ENCODE measurements around the gene CTDSP1. TPM values are rescaled to one million over a fixed set of nuclear protein-coding genes. Genes with fewer than 3 reads are reported as not detected.

Gene CTDSP1
- total RNA-seq, 4 donors from 2014 or later, result 77.6 to 147 (median 93.7) TPM

DNA sequence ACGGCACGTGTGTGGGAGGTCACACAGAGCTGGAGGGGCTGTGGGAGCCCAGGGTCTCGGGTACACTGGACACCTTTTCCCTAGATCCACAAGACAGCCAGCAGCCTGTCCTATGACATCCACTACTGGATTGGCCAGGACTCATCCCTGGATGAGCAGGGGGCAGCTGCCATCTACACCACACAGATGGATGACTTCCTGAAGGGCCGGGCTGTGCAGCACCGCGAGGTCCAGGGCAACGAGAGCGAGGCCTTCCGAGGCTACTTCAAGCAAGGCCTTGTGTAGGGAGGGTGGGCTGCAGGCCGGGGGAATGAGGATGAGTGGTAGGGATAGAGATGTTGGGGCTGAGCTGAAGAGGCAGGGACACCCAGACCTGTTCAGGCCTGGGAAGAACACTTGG, 25.9 kb downstream of the CTDSP1 start:
- ATAC-seq (ENCODE audit: low FRiP score) (no peak), DNase-seq (ENCODE audit: low spot score) (no peak)
- TF ChIP-seq, protein P1, sequence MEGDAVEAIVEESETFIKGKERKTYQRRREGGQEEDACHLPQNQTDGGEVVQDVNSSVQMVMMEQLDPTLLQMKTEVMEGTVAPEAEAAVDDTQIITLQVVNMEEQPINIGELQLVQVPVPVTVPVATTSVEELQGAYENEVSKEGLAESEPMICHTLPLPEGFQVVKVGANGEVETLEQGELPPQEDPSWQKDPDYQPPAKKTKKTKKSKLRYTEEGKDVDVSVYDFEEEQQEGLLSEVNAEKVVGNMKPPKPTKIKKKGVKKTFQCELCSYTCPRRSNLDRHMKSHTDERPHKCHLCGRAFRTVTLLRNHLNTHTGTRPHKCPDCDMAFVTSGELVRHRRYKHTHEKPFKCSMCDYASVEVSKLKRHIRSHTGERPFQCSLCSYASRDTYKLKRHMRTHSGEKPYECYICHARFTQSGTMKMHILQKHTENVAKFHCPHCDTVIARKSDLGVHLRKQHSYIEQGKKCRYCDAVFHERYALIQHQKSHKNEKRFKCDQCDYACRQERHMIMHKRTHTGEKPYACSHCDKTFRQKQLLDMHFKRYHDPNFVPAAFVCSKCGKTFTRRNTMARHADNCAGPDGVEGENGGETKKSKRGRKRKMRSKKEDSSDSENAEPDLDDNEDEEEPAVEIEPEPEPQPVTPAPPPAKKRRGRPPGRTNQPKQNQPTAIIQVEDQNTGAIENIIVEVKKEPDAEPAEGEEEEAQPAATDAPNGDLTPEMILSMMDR (IDR thresholded peaks at IDR 0.05), result no peak

DNA sequence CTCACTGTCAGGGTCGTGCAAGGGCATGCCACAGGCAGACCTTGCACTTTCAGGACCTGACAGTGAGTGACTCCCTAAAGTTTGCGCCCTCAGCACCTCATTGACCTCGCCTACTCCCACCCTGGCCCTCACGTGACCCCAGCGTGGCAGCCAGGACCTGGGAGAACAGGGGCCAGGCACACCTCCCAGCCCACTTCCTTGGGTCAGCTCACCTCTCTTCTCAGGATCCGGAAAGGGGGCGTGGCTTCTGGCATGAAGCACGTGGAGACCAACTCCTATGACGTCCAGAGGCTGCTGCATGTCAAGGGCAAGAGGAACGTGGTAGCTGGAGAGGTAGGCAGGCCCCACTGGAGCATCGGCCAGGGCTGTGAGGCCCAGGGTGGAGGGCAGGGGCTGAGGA, 28.1 kb downstream of the CTDSP1 start:
- DNase-seq (ENCODE audit: low spot score) (no peak), ATAC-seq (ENCODE audit: low FRiP score) (no peak)
- TF ChIP-seq, protein P1 (IDR thresholded peaks at IDR 0.05), result no peak

DNA sequence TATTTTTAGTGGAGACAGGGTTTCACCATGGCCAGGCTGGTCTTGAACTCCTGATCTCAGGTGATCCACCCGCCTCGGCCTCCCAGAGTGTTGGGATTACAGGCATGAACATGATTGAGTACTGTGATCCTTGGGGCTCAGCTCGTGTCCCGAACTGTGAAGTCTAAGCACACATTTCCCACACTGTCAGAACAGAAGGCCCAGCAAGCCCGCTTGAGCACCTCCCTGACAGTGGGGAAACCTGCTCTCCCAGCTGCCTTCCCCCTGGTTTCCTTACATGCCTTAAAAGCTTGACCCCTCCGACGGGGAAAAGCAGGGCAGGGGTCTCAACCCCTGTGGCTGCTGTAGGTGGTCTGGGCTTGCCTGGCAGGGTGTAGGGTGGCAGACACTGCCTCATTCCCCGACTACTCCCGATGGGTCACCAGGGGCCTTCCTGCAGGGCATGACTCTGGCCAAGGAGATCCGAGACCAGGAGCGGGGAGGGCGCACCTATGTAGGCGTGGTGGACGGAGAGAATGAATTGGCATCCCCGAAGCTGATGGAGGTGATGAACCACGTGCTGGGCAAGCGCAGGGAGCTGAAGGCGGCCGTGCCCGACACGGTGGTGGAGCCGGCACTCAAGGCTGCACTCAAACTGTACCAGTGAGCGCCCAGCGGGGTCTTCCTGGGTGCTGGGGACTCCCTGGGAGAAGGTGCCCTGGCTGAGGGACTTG, 29.3 kb downstream of the CTDSP1 start:
- DNase-seq (ENCODE audit: low spot score), result no peak
- no peak for ATAC-seq (ENCODE audit: low FRiP score)
- TF ChIP-seq, protein P1 (IDR thresholded peaks at IDR 0.05), result no peak

DNA sequence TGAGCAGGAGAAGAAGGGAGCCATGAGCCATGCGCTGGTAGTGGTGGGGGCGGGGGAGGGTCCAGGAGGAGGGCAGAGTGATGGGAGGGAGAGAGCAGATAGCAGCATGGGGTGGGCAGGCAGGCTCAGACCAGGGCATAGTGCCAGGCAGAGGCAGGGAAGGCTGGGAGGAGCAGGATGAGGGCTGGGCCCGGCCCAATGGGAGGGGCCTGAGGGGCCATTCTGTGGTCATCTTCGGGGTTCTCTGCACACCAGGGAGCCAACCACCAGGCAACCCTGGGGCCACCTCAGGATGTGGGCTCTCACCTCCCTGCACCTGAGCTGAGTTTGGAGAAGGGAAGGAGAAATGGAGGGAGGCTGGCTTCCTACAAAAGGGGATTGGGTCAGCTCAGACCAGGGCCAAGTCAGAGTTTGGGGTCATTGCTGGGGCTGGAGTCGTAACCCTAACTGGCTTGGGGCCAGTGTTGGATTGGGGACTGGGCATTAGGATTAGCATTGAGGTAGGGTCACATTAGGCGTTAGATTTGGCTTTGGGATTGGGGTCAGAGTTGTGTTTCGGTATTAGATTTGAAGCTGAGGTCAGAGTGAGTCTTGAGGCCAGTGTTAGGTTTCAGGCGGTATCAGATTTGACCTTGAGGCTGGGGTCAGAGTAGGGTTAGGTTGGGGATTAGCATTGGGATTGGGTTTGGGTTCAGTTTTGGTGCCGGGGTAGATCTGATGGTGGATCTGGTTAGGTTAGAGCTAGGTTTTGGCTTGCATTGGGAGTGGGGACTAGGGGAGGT, 30.4 kb downstream of the CTDSP1 start:
- TF ChIP-seq, protein P1 (IDR thresholded peaks at IDR 0.05), result no peak
- no peak for ATAC-seq (ENCODE audit: low FRiP score)
- DNase-seq (ENCODE audit: low spot score), result no peak

DNA sequence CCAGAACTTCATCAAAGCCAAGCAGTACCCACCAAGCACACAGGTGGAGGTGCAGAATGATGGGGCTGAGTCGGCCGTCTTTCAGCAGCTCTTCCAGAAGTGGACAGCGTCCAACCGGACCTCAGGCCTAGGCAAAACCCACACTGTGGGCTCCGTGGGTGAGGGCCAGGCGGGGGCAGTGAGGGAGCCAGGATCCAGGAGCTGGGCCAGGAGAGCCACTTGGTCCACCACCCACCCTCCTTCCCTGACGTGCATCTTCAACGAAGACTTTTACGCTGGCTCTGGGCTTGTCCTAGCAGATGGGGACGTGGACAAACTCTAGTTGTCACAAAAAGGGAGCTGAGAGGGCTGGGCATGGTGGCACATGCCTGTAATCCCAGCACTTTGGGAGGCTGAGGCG, 31.1 kb downstream of the CTDSP1 start:
- no peak for DNase-seq (ENCODE audit: low spot score)
- TF ChIP-seq, protein P1 (IDR thresholded peaks at IDR 0.05), result no peak
- ATAC-seq (ENCODE audit: low FRiP score), result no peak

DNA sequence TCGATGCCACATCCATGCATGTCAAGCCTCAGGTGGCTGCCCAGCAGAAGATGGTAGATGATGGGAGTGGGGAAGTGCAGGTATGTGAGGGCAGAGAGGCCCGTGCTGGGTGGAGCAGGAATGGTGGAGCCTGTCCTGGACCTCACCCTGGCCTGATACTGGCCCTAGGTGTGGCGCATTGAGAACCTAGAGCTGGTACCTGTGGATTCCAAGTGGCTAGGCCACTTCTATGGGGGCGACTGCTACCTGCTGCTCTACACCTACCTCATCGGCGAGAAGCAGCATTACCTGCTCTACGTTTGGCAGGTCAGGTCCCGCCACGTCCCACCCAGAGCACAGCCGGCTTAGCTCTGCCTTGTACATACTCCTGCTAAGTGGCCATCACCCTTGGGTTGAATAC, 32.2 kb downstream of the CTDSP1 start:
- no peak for DNase-seq (ENCODE audit: low spot score)

More for the DNA sequence above, 32.2 kb downstream of the CTDSP1 start:
- ATAC-seq (ENCODE audit: low FRiP score), result no peak
- TF ChIP-seq, protein P1 (IDR thresholded peaks at IDR 0.05), result no peak
